ENCODE measurements around the gene TOM1L2.
"Not testable (repeated sequence)": the region's sequence is repeated elsewhere in the genome, so short reads cannot be mapped to it uniquely, and the experiment has no call there.

TOM1L2 gene

GRCh38 chr17:17970699-17971430 is 1.3 kb downstream of the TOM1L2 start:
- no peak for DNase-seq (ENCODE audit: low spot score)

- DNase-seq (ENCODE audit: low spot score) = no peak
Observed at GRCh38 chr17:17966399-17966798, 5.8 kb downstream of the TOM1L2 start.

GRCh38 chr17:17965152-17965721 is 7.0 kb downstream of the TOM1L2 start:
- no peak for DNase-seq (ENCODE audit: low spot score)

GRCh38 chr17:17964710-17965109 is 7.5 kb downstream of the TOM1L2 start:
- no peak for DNase-seq (ENCODE audit: low spot score)

- no peak for DNase-seq (ENCODE audit: low spot score)
Observed at GRCh38 chr17:17963694-17964436, 8.3 kb downstream of the TOM1L2 start.

GRCh38 chr17:17963066-17963465 is 9.1 kb downstream of the TOM1L2 start:
- DNase-seq (ENCODE audit: low spot score) = no peak

- DNase-seq (ENCODE audit: low spot score) = no peak
Observed at GRCh38 chr17:17960500-17961030, 11.6 kb downstream of the TOM1L2 start.

- peak; percentile 58 for DNase-seq (ENCODE audit: low spot score)
Observed at GRCh38 chr17:17959520-17960361, 12.5 kb downstream of the TOM1L2 start.

- no peak for DNase-seq (ENCODE audit: low spot score)
Observed at GRCh38 chr17:17958982-17959381, 13.2 kb downstream of the TOM1L2 start.

- no peak for DNase-seq (ENCODE audit: low spot score)
Observed at GRCh38 chr17:17957584-17957916, 14.7 kb downstream of the TOM1L2 start.

- DNase-seq (ENCODE audit: low spot score) = not testable (repeated sequence)
Observed at GRCh38 chr17:17955790-17956341, 16.3 kb downstream of the TOM1L2 start.

- no peak for DNase-seq (ENCODE audit: low spot score)
Observed at GRCh38 chr17:17954079-17954478, 18.1 kb downstream of the TOM1L2 start.

- no peak for DNase-seq (ENCODE audit: low spot score)
Observed at GRCh38 chr17:17952691-17953090, 19.5 kb downstream of the TOM1L2 start.

- no peak for DNase-seq (ENCODE audit: low spot score)
Observed at GRCh38 chr17:17951524-17951923, 20.7 kb downstream of the TOM1L2 start.

GRCh38 chr17:17950806-17951205 is 21.4 kb downstream of the TOM1L2 start:
- no peak for DNase-seq (ENCODE audit: low spot score)

- no peak for DNase-seq (ENCODE audit: low spot score)
Observed at GRCh38 chr17:17950347-17950746, 21.9 kb downstream of the TOM1L2 start.

GRCh38 chr17:17947966-17948365 is 24.2 kb downstream of the TOM1L2 start:
- DNase-seq (ENCODE audit: low spot score) = no peak

GRCh38 chr17:17947309-17947708 is 24.9 kb downstream of the TOM1L2 start:
- DNase-seq (ENCODE audit: low spot score) = no peak

GRCh38 chr17:17946093-17946492 is 26.1 kb downstream of the TOM1L2 start:
- no peak for DNase-seq (ENCODE audit: low spot score)

GRCh38 chr17:17944743-17945142 is 27.5 kb downstream of the TOM1L2 start:
- DNase-seq (ENCODE audit: low spot score) = no peak

GRCh38 chr17:17944242-17944641 is 28.0 kb downstream of the TOM1L2 start:
- DNase-seq (ENCODE audit: low spot score) = no peak

Data from CD4-positive, alpha-beta T cell treated with Interleukin-2 at 100 ng/mL for 4 hours (primary cell).